Lung (tissue), 12 donors: ENCODE results near the gene FAM200B. TPM values are rescaled to one million over a fixed set of nuclear protein-coding genes. Genes with fewer than 3 reads are reported as not detected.

Experiments used
- ATAC-seq: fragments of 200-7000 bp; cut with Tn5 transposase; one replicate; pipeline ENCODE4 v1.9.1; 2020; ENCODE audit warnings: moderate number of reproducible peaks; ENCODE audit not compliant: insufficient read depth, low FRiP score
- DNase-seq, 3 donors: peaks; one replicate each; pipeline ENCODE4 v3.0.0-alpha.2; 2013 to 2017
- H3K27ac ChIP-seq, 2 donors: one replicate each; pipeline ENCODE4 v1.5.1; 2013; ENCODE audit warnings: mild to moderate bottlenecking in 2 of 2, moderate library complexity in 2 of 2, control low read depth in 1 of 2, inconsistent platforms in 1 of 2, low read depth in 1 of 2, low read length in 1 of 2
- H3K27me3 ChIP-seq, 3 donors: one replicate each; pipeline ENCODE4 v1.5.1; 2013; ENCODE audit warnings: low read length in 2 of 3; ENCODE audit not compliant: control insufficient read depth in 3 of 3, insufficient read depth in 3 of 3
- H3K36me3 ChIP-seq, 4 donors: one replicate each; pipeline ENCODE4 v1.5.1; 2013; ENCODE audit warnings: low read length in 4 of 4, mild to moderate bottlenecking in 1 of 4, moderate library complexity in 1 of 4; ENCODE audit not compliant: control insufficient read depth in 4 of 4, insufficient read depth in 4 of 4
- H3K4me1 ChIP-seq, 5 donors: one replicate each; pipeline ENCODE4 v1.5.1; 2013; ENCODE audit warnings: low read length in 5 of 5, mild to moderate bottlenecking in 2 of 5, moderate library complexity in 1 of 5; ENCODE audit not compliant: control insufficient read depth in 5 of 5, insufficient read depth in 5 of 5
- H3K4me3 ChIP-seq: one replicate; pipeline ENCODE4 v1.5.1; 2013; ENCODE audit warnings: mild to moderate bottlenecking, control low read depth, moderate library complexity
- H3K9ac ChIP-seq, 2 donors: one replicate each; pipeline ENCODE4 v1.5.1; 2013; ENCODE audit warnings: low read length in 2 of 2, control low read depth in 1 of 2; ENCODE audit not compliant: insufficient read depth in 1 of 2
- H3K9me3 ChIP-seq, 4 donors: one replicate each; pipeline ENCODE4 v1.5.1; 2013; ENCODE audit warnings: low read length in 3 of 4, mild to moderate bottlenecking in 1 of 4, moderate library complexity in 1 of 4; ENCODE audit not compliant: control insufficient read depth in 4 of 4, insufficient read depth in 3 of 4
- CTCF ChIP-seq: IDR thresholded peaks from 2 replicates; pipeline ENCODE4 v1.5.1; 2012; ENCODE audit warnings: mild to moderate bottlenecking; ENCODE audit errors: control extremely low read depth, extremely low read depth
- WGBS, 2 donors: extraction: QIAGEN DNeasy Blood & Tissue Kit; methylation state at CpG; one replicate each; pipeline ENCODE4 v1.1.7; 2013; 5-methylcytosine and 5-hydroxymethylcytosine counted together
- polyA plus RNA-seq, 2 donors: library from polyadenylated mRNA; stranded (reverse); fragments of 200-250 nt; gene quantifications; one replicate each; pipeline ENCODE4 v1.2.1, GENCODE V29; 2013
- total RNA-seq, 2 donors: library from RNA; depleted of rRNA in 1 of 2; stranded (reverse); fragments of >200 nt in 1 of 2; gene quantifications; one replicate each; pipeline ENCODE4 v1.2.1, GENCODE V29; 2014 to 2021
- donor health status: control.
- donor health status: control.
- donor health status: Bipolar disorder and iron deficiency.
- donor health status: healthy.
- donor health status: DM: yes; HTN: yes; CAD: no.

FAM200B gene
- total and polyA plus RNA-seq, 4 donors = 19.3 to 56.0 (median 27.2) TPM

- no peak overlapping the region for H3K4me3 ChIP-seq
- H3K36me3 ChIP-seq = no peaks in the 10 kb centered on the region
- H3K4me1 ChIP-seq = peaks cover 0 to 11% (median 3%) of the 10 kb centered on the region in 5 donors
- H3K27ac ChIP-seq = no peak overlapping the region
- DNase-seq (peak; percentile 79 to 91 (median 89)), ATAC-seq (no peak)
- H3K27me3 ChIP-seq = no peaks in the 10 kb centered on the region
- H3K9ac ChIP-seq = no peak overlapping the region
- no peak for TF ChIP-seq CTCF
- H3K9me3 ChIP-seq = no peaks in the 10 kb centered on the region
- WGBS, 2 donors = 71 to 87% methylated on average over 8 of the region's 8 CpGs
Observed at GRCh38 chr4:15714646-15715435, 33.2 kb downstream of the FAM200B start.

GRCh38 chr4:15716115-15716514 is 34.5 kb downstream of the FAM200B start:
- no peak overlapping the region for H3K4me3 ChIP-seq
- no peaks in the 10 kb centered on the region for H3K36me3 ChIP-seq
- DNase-seq (peak in 2 of 3 donors; percentile 25 to 55), ATAC-seq (no peak)
- H3K4me1 ChIP-seq = peaks cover 0 to 11% (median 3%) of the 10 kb centered on the region in 5 donors
- no peak for TF ChIP-seq CTCF
- H3K9ac ChIP-seq = no peak overlapping the region
- H3K9me3 ChIP-seq = no peaks in the 10 kb centered on the region
- WGBS, 2 donors = 67 to 87% methylated on average over 3 of the region's 3 CpGs
- H3K27ac ChIP-seq = no peak overlapping the region
- H3K27me3 ChIP-seq = no peaks in the 10 kb centered on the region

- no peak for ATAC-seq
- no peak for TF ChIP-seq CTCF
- Histone ChIP-seq H3K9ac (no peak overlapping the region), H3K4me1 (peaks cover 0 to 11% (median 3%) of the 10 kb centered on the region in 5 donors), H3K27ac (no peak overlapping the region), H3K4me3 (no peak overlapping the region), H3K27me3 (no peaks in the 10 kb centered on the region), H3K36me3 (no peaks in the 10 kb centered on the region), H3K9me3 (peaks cover 0 to 2% (median 0%) of the 10 kb centered on the region in 4 donors)
- no peak for DNase-seq
- 67 to 87% methylated on average over 6 of the region's 6 CpGs for WGBS, 2 donors
Observed at GRCh38 chr4:15717086-15717485, 35.5 kb downstream of the FAM200B start.
